Neural crest cell (in vitro differentiated cells): ENCODE measurements around the gene VMAC. TPM values are rescaled to one million over a fixed set of nuclear protein-coding genes. Genes with fewer than 3 reads are reported as not detected.
A peak's percentile ranks its signal among the peaks of the same experiment; 100 is the strongest.

Experiments
- DNase-seq: peaks from one replicate; pipeline ENCODE4 v3.0.0; 2021; ENCODE audit warnings: low read depth, mixed read lengths, low spot score
- H3K27ac Mint-ChIP-seq: one replicate; pipeline ENCODE4 v1.8.0; 2021; ENCODE audit warnings: mild to moderate bottlenecking, mixed read lengths; ENCODE audit not compliant: unreplicated experiment
- H3K27me3 Mint-ChIP-seq: 2 replicates; pipeline ENCODE4 v1.8.0; 2021; ENCODE audit warnings: low read depth, mild to moderate bottlenecking, mixed read lengths
- H3K36me3 Mint-ChIP-seq: 2 replicates; pipeline ENCODE4 v1.8.0; 2021; ENCODE audit warnings: low read depth, mild to moderate bottlenecking, mixed read lengths
- H3K4me1 Mint-ChIP-seq: 2 replicates; pipeline ENCODE4 v1.8.0; 2021; ENCODE audit warnings: mixed read lengths
- H3K4me3 Mint-ChIP-seq: one replicate; pipeline ENCODE4 v1.8.0; 2021; ENCODE audit warnings: mild to moderate bottlenecking, mixed read lengths
- H3K9me3 Mint-ChIP-seq: 2 replicates; pipeline ENCODE4 v1.8.0; 2021; ENCODE audit warnings: mixed read lengths
- total RNA-seq: library from RNA; stranded (reverse); gene quantifications from 2 replicates; pipeline ENCODE4 v1.2.1, GENCODE V29; 2021
- TF ChIP-seq, protein P1 (sequence below): fragments of 200-600 bp; sonication (generic); conservative IDR thresholded peaks from 2 replicates; pipeline ENCODE4 v1.5.0; 2021; ENCODE audit warnings: antibody characterized with exemption, mild to moderate bottlenecking

VMAC gene
- total RNA-seq, 1 donor from 2014 or later: 0.89 TPM

DNA sequence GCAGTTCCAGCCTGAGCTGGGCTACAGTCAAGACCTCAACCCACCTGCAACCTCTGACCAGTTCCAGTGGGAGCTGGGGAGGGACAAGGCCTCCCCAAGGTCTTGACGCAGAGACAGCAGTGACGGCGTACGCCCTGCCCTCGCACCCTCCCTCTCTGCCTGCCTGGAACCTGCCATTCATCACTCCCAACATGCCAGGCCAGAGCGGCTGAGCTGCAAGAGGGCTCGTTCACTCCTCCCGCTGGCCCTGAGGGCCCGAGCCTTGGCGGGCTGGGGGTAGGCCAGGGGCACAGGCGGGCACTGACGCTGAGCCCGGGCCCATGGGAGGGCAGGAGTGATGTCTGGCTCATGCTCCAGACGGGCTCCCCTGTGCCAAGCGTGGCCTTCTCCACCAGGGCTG lies 9.3 kb upstream of the VMAC start:
- Mint-ChIP-seq H3K27ac (no peak overlapping the region), H3K9me3 (no peaks in the 10 kb centered on the region), H3K36me3 (no peaks in the 10 kb centered on the region), H3K4me1 (no peaks in the 10 kb centered on the region), H3K4me3 (no peak overlapping the region), H3K27me3 (peaks cover 7% of the 10 kb centered on the region)
- TF ChIP-seq, protein P1, sequence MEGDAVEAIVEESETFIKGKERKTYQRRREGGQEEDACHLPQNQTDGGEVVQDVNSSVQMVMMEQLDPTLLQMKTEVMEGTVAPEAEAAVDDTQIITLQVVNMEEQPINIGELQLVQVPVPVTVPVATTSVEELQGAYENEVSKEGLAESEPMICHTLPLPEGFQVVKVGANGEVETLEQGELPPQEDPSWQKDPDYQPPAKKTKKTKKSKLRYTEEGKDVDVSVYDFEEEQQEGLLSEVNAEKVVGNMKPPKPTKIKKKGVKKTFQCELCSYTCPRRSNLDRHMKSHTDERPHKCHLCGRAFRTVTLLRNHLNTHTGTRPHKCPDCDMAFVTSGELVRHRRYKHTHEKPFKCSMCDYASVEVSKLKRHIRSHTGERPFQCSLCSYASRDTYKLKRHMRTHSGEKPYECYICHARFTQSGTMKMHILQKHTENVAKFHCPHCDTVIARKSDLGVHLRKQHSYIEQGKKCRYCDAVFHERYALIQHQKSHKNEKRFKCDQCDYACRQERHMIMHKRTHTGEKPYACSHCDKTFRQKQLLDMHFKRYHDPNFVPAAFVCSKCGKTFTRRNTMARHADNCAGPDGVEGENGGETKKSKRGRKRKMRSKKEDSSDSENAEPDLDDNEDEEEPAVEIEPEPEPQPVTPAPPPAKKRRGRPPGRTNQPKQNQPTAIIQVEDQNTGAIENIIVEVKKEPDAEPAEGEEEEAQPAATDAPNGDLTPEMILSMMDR: no peak
- no peak for DNase-seq

DNA sequence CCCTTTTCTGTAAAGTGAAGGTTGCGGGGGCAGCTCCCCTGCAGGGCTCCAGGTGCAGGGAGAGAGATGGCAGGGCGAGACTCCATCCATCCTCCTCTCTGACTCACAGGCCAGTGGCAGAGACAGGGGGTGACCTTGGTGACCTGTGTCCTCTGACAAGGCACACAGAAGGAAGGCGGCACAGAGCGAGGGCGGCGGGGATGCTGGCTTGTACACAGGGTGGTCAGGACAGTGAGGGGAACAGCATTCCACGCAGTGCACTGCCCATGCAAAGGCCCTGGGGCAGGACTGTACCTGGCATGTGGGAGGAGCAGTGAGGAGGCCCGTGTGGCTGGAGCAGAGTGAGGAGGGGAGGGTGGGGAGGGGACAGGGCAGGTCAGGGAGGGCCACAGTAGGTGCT lies 8.8 kb upstream of the VMAC start:
- no peak for DNase-seq
- Mint-ChIP-seq H3K27ac (no peak overlapping the region), H3K9me3 (no peaks in the 10 kb centered on the region), H3K27me3 (peaks cover 3% of the 10 kb centered on the region), H3K36me3 (no peaks in the 10 kb centered on the region), H3K4me3 (peak overlapping the region; percentile 56), H3K4me1 (no peaks in the 10 kb centered on the region)
- TF ChIP-seq, protein P1: no peak

DNA sequence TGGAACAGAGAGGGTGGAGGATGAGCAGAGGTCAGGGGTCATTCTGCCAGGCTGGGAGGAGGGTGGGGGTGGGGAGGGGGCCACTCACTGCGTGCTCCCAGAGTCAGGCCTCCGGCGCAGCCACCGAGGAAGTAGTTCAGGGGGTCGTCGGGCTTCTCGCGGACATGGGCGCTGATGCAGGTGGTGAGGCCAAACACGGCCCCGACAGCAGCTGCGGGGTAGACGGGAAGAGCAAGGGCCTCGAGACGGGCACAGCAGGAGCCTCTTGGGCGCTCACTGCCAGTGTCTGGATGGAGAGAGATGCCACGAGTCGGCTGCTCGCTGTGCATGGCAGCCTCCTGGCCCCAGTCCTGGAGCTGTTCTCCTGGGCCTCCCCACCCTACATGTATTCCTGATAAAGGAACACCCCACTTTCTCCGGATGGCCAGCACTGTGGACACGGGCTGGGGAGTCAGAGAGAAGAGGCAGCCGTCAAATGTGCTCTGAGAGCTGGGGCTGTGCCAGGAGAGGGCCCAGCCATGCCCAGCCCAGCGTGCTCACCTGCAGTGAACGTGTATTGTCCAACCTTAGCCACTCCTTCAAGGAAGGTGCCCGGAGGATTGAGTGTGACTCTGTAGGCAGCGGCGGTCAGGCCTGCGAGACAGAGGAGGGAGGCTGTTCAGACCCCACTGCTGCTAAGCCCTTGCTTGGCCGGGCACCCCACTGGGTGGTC lies 8.2 kb upstream of the VMAC start:
- no peaks in the 10 kb centered on the region for H3K9me3 Mint-ChIP-seq
- H3K27me3 Mint-ChIP-seq: peaks cover 3% of the 10 kb centered on the region
- TF ChIP-seq, protein P1: no peak
- H3K4me3 Mint-ChIP-seq: no peak overlapping the region
- H3K4me1 Mint-ChIP-seq: peaks cover 4% of the 10 kb centered on the region
- no peak for DNase-seq
- H3K36me3 Mint-ChIP-seq: no peaks in the 10 kb centered on the region
- H3K27ac Mint-ChIP-seq: no peak overlapping the region

DNA sequence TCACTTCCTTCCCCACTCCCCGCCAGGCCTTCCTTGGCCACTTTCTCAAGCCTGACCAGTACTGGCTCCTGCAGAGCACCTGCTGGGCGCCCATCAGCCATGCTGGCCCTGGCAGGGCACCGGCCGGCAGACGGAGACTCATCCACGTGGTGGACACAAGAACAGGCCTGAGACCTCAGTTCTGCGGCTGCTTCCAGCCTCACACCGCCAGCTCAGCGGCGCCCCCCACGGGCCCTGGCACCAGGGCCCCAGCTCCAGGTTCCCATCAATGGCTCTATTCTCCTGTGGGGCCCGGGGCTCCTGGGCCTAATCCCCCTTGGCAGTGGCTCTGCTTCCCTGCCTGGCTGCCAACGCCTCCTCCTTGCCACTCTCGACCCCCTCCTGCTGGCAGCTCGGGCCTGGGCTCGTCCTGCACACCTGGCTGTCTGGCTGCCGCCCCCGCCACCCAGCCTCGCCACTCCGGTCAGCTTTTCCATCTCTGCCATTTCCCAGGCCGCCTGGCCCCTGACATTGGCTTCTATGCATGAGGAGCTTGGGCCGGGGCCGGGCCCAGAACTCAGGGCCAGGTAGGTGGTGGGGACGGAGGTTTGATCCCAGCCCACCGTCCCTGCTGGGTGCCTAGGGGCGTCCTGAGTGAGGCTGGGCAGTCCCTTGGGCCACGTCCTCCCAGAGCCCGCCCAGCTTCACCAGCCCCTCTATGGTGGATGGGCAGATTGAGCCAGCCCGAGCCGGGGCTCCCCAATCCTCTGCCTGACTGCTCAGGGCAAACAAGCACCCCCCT lies 7.3 kb upstream of the VMAC start:
- TF ChIP-seq, protein P1: no peak
- Mint-ChIP-seq H3K27ac (no peak overlapping the region), H3K4me1 (peaks cover 4% of the 10 kb centered on the region), H3K36me3 (no peaks in the 10 kb centered on the region), H3K9me3 (no peaks in the 10 kb centered on the region), H3K27me3 (no peaks in the 10 kb centered on the region), H3K4me3 (no peak overlapping the region)
- DNase-seq: no peak

DNA sequence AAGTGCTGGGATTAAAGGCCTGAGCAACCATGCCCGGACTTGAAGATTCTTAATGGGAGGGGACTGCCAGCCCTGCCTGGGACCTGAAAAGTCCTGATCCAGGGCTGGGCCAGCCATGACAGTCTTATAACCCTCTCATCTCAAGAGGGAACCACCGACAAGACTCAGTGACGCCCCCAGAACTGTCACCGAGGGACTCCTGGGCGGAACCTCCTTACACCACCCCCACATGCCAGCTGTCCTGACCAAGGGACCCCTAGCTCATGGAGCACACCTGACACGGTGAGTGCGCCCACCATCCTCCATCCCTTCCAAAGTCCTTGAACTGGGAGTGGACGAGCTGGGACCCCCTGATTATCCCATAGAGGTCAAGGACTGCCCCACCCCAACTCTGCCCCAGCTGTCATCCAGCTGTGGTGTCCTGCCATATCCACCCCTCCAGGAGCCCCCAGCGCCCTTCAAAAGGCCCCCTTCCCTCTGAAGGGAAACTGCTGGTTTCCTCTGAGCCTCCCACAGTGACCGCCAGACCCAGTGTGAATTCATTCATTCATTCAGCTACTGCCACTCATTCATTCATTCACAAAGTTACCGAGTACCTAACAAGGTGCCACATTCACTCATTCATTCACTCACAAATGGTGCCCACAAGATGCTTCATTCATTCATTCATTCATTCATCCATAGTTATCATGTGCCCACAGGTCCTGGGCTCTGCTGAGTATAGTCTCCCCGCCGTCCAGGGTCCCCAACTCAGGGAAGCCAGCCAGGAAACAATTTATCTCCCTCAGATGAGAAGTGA lies 4.7 kb upstream of the VMAC start:
- Mint-ChIP-seq H3K27me3 (peaks cover 10% of the 10 kb centered on the region), H3K36me3 (no peaks in the 10 kb centered on the region), H3K27ac (no peak overlapping the region), H3K9me3 (no peaks in the 10 kb centered on the region), H3K4me3 (peak overlapping the region; percentile 68), H3K4me1 (peaks cover 24% of the 10 kb centered on the region)
- TF ChIP-seq, protein P1: no peak
- DNase-seq: no peak
